GM18499 (cell line): ENCODE results near the gene NFIX.

Experiments used
- ATAC-seq: cut with Tn5 transposase; IDR thresholded peaks from one replicate; pipeline ENCODE4 v1.9.1; 2021; ENCODE audit warnings: moderate number of reproducible peaks; ENCODE audit not compliant: insufficient read depth, unreplicated experiment

NFIX gene

DNA sequence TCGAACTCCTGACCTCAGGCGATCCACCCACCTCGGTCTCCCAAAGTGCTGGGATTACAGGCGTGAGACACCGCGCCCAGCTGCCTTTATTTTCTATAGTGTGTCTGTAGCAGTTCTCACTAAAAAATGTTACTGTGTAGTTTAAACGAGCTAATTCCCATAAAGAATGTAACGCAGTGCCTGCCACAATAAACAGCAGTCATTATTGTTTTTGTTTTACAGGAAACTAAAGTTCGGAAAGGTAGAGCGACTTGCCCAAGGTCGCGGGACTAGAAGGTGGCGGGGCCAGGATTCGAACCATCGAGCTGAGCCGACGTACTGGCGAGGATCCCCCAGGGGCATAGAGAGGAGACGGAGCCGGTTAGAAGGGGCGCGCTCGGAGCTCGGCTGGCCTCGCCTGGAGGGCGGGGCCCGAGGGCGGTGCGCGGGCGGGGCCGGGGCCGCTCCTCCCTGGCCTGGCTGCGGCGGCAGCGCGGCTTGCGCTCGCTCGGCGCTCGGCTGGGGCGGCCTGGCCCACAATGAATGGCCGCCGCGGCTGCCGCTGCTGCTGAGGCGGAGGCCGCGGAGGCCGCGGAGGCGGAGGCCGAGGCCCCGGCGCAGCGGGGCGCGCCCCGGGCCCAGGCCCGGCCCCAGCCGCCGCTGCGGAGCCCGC lies 122.6 kb downstream of the NFIX start, which contains the start of gene NACC1:
NACC1 (plus strand) TSS at position 493 of the 652 bp plus-strand sequence. CDS start 16,944 bp downstream, outside the sequence.
- no peak for ATAC-seq

DNA sequence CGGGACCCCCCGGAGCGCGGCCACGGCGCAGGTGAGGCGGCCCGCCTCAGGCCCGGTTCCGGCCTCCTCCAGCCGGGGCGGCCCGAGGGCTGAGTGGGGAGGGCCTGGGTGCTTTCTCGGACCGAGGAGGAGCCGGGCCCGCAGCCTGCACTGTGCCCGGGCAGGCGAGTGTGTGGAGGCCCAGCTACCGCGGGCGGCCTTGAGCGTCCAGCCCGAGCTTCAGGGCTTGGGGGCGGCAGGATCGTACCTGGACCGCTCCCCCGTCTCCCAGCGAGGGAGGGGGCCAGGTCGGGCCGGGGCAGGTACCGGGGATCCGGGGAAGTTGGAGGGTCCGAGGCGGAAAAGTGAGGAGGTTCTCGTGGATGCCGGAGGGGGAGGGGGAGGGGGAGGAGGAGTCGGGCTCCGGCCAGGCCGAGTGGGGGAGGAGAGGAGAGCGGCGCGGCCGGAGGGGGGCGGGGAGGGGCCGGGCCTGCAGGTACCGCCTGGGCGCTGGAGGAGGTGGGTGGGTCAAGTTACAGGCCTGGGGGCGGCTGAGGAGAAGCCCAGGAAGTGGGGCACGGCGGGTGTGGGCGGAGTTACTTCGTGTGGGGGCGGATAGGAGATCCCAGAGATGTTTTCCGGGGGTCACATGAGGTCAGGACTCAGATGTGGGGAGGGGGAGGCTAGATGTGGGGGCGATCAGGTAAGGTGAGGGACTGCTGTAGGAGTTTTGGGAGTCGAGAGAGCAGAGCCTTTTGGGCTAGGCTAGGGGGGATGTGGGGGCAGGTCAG lies 123.3 kb downstream of the NFIX start:
- ATAC-seq, result no peak

DNA sequence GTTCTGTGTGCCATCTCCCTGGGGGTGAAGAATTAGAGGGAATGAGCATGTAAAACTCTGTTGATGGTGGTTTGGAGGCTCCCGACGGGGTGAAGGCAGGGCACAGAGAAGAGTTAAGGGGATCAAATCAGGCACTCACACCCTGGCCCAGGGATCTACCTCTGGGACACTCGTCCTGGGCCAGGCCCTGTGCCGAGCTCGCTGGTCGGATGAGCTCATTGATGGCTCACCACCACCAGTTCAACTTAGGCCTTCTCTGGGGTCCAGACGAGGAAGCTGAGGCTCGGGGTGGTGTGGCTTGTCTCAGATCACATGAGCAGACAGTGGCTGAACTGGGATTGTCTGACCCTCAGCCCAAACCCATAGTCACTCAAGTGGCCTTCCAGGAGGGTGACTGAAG lies 124.4 kb downstream of the NFIX start:
- ATAC-seq, result no peak

DNA sequence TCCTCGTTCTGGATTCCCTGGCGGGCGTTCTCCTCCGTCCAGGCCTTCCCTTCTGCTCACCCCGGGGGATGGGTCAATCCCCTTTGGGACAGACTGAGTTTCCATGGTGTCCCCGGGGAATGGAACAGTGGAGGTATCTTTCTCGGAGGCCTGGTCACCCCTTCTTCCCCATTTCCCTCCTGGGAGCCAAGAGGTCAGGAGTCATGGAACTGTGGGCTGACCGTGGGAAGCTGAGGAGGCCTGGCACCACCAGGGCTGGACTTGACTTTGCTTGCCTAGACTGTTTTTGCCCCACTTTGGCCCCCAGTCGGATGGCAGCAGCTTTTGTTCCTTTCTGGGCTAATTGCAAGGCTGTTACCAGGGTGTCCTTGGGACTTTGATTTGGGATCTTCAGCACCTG lies 124.8 kb downstream of the NFIX start:
- ATAC-seq, result no peak

DNA sequence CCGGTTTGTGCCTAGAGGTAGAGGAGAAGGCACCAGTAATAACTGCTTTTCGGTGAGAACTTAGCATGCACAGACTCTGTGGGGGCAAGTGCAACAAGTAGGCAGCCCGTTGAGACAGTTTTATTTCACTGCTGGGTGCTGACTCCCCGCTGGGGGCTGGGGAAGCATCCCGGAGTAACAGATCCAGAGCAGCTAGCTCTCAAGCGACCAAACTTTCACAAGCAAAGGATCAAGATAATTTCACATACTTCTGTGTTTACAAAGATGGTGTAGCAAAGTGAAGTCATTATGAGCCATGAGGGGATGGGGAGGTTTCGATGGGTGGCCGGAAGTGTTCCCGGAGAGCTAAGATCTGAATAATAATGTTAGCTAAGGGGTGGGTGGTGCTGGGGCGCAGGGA lies 125.5 kb downstream of the NFIX start:
- no peak for ATAC-seq

DNA sequence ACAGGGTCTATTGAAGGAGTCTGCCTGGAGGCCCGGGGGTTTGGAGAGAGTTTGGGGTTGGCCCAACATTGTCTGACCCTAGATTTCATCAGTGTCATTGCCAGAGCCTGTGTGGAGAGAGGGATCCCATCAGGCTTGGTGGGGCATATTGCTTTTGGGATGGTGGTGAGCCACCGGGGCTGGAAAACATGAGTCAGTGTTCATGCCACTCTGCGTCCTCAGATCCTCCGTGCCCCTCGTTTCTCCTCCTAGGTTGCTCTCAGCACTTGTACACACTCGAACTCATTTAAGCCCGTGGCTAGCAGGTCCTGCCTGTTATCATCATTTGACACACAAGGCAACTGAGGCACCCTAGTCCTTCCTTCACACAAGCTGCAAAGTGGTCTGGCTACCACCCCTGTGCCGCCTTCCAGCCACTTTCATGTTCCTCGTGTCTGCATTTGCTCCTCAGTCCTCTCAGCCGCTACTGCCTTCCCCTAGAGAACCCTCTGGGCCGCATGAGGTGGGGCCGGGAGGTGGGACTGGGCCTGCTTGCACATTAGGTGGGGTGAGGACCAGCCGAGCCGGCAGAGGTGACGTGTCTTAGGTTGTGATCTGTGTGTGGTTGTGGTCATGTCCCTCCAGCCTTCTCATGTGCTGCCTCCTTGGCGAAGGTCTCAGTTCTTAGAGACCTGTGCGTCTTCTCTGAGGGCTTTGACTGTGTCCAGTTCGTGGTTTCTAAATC lies 126.4 kb downstream of the NFIX start:
- no peak for ATAC-seq

DNA sequence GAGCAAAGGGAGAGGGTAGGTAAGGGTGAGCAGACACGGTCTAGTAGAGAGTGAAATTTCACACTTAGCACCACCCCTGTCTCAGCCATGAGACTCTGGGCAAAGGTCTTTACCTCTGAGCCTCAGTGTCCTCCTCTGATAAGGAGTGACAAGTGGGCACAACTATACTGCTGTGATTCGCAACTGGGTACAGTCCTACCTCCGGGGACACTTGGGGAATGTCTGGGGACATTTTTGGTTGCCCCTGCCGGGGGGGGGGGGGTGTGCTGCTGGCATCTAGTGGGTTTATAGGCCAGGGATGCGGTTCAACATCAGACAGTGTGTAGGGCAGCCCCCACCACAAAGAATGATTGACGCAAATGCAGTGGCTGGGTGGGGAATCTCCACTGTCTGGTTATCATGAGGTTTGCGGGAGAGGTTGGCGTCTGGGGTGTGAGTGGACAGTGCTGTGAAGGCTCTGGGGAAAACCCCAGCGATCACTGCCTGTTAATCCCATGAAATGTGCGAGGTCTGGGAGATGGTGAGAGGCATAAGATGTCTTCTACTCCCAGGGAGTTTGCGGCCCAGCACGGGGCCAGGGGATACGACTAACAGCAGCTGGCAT lies 127.1 kb downstream of the NFIX start:
- no peak for ATAC-seq

DNA sequence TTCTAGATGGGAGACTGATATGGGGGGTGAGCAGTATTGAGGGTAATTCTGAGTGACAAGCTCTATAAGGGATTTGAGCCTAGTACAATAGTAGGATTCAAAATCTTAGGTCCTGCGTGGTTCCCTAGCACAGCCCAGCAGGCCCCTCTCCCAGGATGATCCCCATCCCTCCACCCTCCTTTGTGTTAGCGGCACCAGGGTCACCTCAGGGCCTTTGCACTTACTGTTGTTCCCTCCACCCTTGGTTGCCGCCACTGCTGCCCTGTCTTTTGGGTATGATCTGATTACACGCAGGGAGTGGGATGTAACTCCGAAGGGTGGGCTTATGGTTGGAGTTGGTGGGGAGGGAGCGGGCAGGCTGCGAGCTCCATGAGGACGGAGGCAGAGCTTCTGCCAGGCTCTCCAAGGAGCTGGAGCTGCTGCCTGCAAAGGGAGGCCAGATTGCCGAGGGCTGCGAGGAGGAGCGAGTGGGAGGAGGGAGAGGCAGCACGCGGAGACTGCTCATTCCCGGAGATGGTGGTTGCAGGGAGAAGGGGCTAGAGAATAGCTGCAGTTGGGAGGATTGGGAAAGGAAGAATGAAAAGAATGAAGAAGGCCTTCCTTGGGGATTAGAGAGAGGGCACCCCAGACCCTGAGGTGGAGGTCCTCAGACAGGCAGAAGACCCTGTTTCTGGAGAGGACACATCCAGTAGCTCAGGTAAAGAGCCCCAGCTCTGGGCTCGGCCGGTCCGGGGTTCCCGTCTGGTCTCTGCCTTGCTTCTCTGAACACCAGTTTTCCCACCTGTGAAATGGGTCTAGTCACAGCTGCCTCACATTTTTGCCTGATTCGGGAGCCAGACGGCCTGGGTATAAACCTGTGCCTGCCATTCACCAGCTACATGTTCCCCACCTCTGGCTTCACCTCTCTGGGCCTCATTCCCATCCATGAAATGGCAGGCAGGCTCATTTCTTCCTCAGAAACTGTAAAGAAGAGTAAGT lies 128.0 kb downstream of the NFIX start:
- no peak for ATAC-seq

DNA sequence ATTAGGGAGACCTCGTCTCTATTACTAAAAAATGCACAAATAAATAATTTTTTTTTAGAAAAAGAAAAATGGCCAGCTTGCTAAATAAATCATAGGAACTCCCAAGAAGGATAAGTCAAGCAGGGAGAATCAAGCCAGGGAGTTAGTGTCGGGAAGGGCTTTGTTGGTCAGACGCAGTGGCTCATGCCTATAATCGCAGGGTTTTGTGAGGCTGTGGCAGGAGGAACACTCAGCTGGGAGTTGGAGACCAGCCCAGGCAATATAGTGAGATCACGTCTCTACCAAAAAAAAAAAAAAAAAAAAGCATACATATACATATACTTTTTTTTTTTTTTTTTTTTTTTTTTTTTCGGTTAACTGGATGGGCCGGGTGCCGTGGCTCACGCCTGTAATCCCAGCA lies 131.8 kb downstream of the NFIX start:
- no peak for ATAC-seq

DNA sequence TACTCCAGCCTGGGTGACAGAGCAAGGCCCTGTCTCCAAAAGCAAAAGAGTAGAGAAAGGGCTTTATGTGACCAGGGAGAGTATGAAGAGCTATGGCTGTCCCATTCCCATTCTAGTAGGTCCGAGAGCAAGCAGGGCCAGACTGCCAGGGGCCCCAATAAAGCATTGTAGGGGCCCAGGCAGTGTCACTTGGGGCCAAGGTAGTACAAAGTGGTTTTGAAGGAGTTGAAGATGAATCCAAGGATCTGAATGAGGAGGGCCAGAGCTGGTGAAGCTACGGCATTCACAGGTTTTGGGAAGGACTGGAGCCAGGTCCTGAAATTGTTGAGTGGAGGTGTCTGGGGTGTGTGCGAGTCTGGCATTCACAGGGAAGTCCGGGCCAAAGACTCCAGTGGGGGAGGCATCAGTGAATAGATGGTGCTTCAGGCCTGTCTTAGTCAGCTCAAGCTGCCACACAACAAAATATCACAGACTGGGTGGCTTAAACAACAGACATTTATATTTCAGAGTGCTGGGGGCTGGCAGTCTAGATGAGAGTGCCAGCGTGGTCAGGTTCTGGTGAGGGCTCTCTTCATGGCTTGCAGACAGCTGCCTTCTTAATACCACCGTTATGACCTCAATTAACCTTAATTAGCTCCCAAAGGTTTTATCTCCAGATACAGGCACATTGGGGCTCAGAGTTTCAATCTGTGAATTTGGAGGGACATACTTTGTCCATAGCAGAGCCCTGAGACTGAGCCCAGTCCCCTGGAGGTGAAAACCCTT lies 132.7 kb downstream of the NFIX start:
- no peak for ATAC-seq

DNA sequence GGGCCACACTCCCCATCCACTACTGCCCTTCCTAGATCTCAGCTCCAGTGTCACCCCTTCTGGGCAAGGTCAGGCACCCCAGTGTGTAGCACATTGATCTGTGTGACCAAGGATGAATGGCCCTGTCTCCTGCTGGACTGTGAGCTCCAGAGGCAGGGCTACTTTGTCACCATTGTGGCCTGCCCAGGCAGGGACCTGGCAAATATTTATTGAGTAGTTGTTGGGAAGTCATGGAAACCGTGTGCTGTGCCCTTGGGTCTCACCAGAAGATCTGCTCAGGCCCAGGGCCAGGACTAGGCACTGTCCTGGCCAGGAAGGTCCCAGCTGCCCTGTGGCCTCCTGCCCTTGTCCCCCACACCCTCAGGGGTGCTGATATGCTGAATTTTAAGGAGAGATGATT lies 133.3 kb downstream of the NFIX start:
- ATAC-seq, result no peak

DNA sequence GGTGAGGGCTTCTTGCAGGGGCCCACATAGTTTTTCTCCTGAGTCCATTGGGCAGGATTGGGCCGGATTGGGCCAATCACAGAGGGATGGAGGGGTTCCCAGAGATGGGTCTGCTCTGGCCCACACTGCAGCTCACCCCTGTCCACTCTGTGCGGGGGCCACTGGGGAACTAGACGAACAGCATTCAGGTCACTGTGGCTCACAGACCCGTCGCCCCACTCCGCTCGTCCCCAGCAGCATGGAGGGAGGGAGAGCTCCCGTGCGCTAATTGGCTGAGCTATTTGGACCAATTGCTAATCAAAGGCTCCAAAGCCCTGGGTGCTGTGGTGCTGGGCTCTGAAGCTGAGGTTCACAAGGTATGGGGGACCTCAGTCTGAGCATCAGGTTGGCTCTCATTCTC lies 134.1 kb downstream of the NFIX start:
- ATAC-seq, result no peak

DNA sequence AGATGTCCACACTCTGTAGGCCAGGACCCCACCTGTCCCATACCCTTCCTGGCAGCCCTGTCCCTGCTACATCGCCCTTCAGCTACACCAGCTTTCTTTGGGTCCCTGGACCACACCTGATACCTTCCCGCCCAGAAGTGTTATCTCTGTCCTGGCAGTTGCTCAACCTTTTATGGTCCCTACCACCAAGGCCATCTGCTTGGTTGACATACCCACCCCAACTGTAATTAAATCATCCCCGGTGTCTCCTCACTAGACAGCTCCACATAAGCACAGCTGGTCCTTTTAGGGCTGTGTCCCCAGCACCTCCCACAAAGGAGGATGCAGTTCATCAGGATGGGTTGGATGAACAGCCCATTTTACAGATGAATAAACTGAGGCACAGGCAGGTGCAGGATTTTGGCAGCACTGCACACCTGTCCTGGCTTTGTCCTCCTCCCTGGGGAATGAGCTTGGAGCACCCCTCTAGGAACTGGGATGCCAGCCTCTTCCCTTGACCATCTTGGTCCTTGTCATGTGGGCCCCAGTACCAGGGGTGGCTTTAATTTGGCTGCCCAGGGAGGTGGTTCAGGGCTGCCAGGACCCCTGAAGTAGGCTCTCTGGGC lies 135.7 kb downstream of the NFIX start:
- ATAC-seq, result no peak

DNA sequence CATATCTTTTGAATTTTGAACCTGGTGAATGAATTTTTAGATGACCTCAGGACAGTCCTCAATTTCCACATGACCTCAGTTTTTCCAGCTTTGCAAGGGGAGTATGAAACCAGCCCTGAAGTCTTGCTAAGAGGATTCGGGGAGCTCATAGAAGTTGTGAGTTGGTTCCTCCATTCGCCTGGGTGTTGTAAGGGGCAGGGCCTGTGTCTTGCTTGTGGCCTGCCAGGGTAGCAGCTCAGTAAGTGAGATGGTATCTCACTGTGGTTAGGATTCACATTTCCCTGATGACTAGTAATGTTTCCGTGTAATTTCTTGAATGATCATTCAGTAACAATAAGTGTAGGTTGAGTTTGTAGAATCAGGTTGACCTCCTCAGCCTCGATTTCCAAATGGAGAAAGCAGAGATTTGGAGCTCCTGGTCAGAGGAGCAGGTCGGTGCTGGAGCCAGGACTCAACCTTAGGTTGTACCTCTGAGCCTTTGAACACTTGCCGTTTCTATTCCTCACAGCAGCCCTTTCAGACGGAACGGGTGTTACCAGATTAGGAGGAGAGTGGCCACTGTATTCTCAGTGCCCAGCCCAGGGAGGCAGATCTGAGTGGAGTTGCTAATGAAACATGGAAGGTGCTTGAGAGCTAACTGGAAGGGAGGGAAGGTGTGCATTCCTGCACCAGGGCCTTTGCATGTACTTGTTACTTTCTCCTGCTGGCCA lies 137.4 kb downstream of the NFIX start:
- no peak for ATAC-seq

DNA sequence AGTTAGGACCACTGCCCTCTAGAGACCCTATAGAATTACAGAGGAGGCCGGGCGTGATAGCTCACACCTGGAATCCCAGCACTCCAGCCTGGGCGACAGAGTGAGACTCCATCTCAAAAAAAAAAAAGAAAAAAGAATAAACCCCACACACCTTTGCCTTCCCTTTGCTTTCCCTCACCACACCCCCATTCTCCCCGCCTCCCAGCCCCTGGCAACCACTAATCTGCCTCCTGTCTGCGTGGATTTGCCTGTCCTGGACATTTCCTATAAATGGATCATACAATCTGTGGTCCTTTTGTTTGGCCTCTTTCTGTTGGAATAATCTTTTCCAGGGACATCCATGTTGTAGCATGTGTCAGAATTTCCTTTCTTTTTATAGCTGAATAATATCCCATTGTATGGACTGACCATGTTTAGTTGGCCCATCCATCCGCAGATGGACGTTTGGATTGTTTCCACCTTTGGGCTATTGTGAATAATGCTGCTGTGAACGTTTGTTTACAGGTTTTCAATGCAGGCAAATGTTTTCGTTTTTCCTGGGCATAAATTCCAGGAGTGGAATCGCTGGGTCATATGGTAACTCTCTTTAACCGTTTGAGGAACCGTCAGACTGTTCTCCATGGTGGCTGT lies 138.1 kb downstream of the NFIX start:
- ATAC-seq, result no peak

DNA sequence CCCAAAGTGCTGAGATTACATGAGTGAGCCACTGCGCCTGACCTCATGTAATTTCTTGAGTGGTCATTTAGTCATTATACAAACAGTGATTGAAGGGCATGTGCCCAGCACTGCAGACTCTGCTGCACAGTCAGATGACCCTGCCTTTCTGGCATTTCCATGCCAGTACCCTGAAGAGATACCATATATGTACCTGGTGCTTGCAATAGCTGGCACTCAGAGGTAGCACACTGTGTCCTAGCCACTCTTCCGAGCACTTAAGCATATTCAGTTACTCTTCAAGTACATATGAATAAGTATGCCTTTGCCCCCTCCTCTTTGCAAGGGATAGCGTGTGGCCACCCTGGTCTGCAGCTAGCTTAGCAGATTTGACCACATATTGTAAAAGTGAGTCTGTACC lies 139.4 kb downstream of the NFIX start:
- no peak for ATAC-seq
